IPS-20b (cell line): ENCODE data around the gene TNFSF11.

Experiments
- H3K27ac ChIP-seq: one replicate; pipeline ENCODE4 v1.5.1; 2013; ENCODE audit warnings: low read length
- H3K27me3 ChIP-seq: 2 replicates; pipeline ENCODE4 v1.6.1; 2013; ENCODE audit warnings: mild to moderate bottlenecking, low read length, inconsistent platforms; ENCODE audit not compliant: insufficient read depth
- H3K36me3 ChIP-seq: 2 replicates; pipeline ENCODE4 v1.6.1; 2013; ENCODE audit warnings: low read depth, mild to moderate bottlenecking, inconsistent platforms, low read length, moderate library complexity; ENCODE audit not compliant: insufficient read depth
- H3K4me1 ChIP-seq: 2 replicates; pipeline ENCODE4 v1.6.1; 2013; ENCODE audit warnings: mild to moderate bottlenecking, control low read depth, inconsistent platforms, low read length, moderate library complexity; ENCODE audit not compliant: insufficient read depth
- H3K4me3 ChIP-seq: 2 replicates; pipeline ENCODE4 v1.5.1; 2013; ENCODE audit warnings: mild to moderate bottlenecking, low read length, inconsistent platforms
- H3K9ac ChIP-seq: 2 replicates; pipeline ENCODE4 v1.6.1; 2013; ENCODE audit warnings: low read depth, mild to moderate bottlenecking, inconsistent platforms, low read length, moderate library complexity
- H3K9me3 ChIP-seq: 2 replicates; pipeline ENCODE4 v1.6.1; 2013; ENCODE audit warnings: mild to moderate bottlenecking, low read depth, low read length, inconsistent platforms; ENCODE audit not compliant: insufficient read depth

TNFSF11 gene

DNA sequence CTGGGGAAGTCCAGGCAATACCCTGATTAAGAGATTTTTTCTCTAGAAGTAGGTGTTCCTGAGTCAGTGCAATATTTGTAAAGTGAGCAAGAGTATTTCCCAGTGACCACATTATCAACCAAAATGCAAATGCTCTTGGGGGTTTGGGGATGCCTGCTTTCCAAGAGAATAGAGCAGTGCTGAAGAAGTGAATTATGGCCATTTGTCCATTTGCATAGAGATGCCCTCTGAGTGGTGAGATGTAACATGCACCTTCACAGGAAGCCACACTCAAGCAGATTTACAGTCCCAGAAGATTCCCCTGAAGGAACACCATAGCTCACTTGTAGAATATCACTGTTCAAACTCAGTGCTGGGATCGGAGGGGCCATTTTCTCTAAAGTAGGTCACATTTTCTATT, 71.8 kb downstream of the TNFSF11 start:
- Histone ChIP-seq H3K27me3 (no peaks in the 10 kb centered on the region), H3K4me1 (no peaks in the 10 kb centered on the region), H3K9ac (no peak overlapping the region), H3K9me3 (no peaks in the 10 kb centered on the region), H3K27ac (no peak overlapping the region), H3K36me3 (no peaks in the 10 kb centered on the region), H3K4me3 (no peak overlapping the region)

DNA sequence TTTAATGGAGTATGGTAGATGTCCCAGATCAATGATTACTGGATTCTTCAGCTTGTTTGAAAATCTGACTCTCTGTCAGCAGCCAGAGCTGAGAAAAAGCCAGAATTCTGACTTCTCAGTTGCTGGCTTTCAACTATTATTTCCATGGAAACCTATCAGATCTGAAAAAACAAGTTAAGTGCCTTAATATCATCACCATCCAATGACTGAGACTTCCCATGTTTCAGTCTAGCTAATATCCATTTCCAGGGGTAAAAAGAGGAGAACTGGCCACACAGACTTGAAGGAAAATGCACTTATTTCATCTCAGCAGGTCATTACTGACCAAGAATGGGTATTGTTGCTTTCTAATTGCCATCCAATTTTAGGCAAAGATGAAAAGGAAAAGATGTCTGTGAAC, 75.2 kb downstream of the TNFSF11 start:
- Histone ChIP-seq H3K9ac (no peak overlapping the region), H3K36me3 (no peaks in the 10 kb centered on the region), H3K27ac (no peak overlapping the region), H3K4me3 (no peak overlapping the region), H3K27me3 (no peaks in the 10 kb centered on the region), H3K9me3 (no peaks in the 10 kb centered on the region), H3K4me1 (no peaks in the 10 kb centered on the region)

GRCh38 chr13:42649831-42650230, 75.9 kb downstream of the TNFSF11 start:
- no peak overlapping the region for H3K9ac ChIP-seq
- H3K27ac ChIP-seq, result no peak overlapping the region
- H3K9me3 ChIP-seq, result no peaks in the 10 kb centered on the region
- H3K36me3 ChIP-seq, result no peaks in the 10 kb centered on the region
- no peak overlapping the region for H3K4me3 ChIP-seq
- H3K4me1 ChIP-seq, result no peaks in the 10 kb centered on the region
- no peaks in the 10 kb centered on the region for H3K27me3 ChIP-seq

GRCh38 chr13:42650506-42650905, 76.6 kb downstream of the TNFSF11 start:
- Histone ChIP-seq H3K9me3 (no peaks in the 10 kb centered on the region), H3K36me3 (no peaks in the 10 kb centered on the region), H3K4me3 (no peak overlapping the region), H3K9ac (no peak overlapping the region), H3K27me3 (no peaks in the 10 kb centered on the region), H3K4me1 (no peaks in the 10 kb centered on the region), H3K27ac (no peak overlapping the region)

GRCh38 chr13:42651936-42652641, 78.1 kb downstream of the TNFSF11 start:
- no peak overlapping the region for H3K9ac ChIP-seq
- peaks cover 2% of the 10 kb centered on the region; the same call in 1 of the 2 replicates for H3K4me1 ChIP-seq
- no peaks in the 10 kb centered on the region for H3K27me3 ChIP-seq
- no peak overlapping the region for H3K27ac ChIP-seq
- H3K4me3 ChIP-seq, result no peak overlapping the region
- no peaks in the 10 kb centered on the region for H3K9me3 ChIP-seq
- H3K36me3 ChIP-seq, result no peaks in the 10 kb centered on the region

DNA sequence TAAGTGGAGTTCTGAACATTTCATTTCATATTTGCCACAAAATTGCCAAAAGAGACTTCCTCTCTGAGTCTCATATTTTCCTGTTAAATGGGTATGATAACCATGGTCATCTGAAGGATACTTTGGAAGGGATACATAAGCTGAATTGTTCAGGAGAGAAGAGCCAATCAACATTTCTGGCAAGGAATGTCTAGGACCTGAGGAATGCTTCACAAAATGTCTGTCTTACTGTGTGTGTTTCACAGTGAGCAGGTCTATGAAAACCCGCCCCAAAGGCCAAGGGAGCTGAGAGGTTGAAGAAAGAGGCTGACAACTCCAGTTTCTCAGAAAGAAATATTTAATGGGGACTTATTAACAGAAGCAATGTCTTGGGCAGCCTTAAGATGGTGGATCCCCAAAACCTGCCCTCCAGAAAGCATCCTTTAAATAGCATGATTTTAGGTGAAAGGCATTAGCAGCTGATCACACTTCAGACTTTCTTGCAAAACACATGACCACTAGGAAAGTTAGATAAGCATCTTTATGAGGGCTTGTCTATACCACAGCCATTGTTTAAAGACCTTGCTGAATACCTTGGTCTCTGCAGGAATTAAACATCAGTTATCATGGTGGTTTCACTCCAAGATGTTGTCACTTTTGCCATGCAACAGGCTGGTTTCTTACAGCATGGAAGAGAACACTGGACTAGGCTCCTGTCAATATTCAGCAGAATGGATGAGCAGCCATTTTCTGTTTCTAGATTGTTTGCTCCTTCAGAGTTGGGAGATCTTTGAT, 78.9 kb downstream of the TNFSF11 start:
- Histone ChIP-seq H3K9ac (no peak overlapping the region), H3K4me3 (no peak overlapping the region), H3K27ac (no peak overlapping the region), H3K36me3 (no peaks in the 10 kb centered on the region), H3K4me1 (peaks cover 2% of the 10 kb centered on the region; the same call in 1 of the 2 replicates), H3K27me3 (no peaks in the 10 kb centered on the region), H3K9me3 (no peaks in the 10 kb centered on the region)

DNA sequence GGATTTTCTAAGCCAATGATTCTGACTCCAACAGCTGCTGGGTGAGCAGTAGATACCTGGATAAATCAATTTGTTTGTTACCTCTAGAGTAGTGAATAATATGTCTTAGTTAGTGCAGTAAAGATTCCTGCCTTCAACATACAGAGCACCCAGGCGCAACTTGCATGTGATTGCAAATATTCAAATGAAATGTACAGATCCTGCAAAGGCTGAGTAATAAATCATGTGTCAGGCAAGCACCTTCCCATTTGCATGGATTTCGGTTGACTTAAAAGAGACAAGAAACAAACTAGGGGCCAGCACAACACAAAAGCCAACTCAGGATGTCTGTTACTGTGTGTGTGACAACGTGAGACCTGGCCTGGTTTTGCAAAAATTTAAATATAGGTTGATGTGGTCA, 79.7 kb downstream of the TNFSF11 start:
- no peaks in the 10 kb centered on the region for H3K9me3 ChIP-seq
- H3K27ac ChIP-seq, result no peak overlapping the region
- no peak overlapping the region for H3K9ac ChIP-seq
- H3K4me3 ChIP-seq, result no peak overlapping the region
- H3K36me3 ChIP-seq, result no peaks in the 10 kb centered on the region
- peaks cover 2% of the 10 kb centered on the region; the same call in 1 of the 2 replicates for H3K4me1 ChIP-seq
- H3K27me3 ChIP-seq, result no peaks in the 10 kb centered on the region

DNA sequence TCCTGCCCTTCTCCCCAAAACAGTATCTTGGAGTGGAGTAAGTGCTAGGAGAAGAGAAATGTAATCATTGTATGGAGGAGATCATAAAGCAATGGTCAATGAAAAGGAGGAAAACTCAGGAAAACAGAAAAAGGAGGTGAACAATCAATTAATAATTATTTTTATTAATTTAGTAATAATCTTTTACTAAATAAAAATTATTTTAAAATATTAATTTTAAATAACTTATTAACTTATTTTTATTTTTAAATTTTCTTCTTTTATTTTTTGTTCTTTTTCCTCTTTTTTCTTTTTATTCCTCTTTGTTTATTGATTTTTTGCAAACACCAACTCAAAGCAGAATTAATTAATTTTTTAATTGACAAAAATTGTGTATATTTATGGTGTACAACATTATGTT, 80.3 kb downstream of the TNFSF11 start:
- H3K27me3 ChIP-seq, result no peaks in the 10 kb centered on the region
- no peak overlapping the region for H3K27ac ChIP-seq
- no peaks in the 10 kb centered on the region for H3K36me3 ChIP-seq
- H3K9me3 ChIP-seq, result no peaks in the 10 kb centered on the region
- H3K4me1 ChIP-seq, result peaks cover 2% of the 10 kb centered on the region; the same call in 1 of the 2 replicates
- H3K4me3 ChIP-seq, result no peak overlapping the region
- no peak overlapping the region for H3K9ac ChIP-seq

GRCh38 chr13:42654722-42655121, 80.8 kb downstream of the TNFSF11 start:
- Histone ChIP-seq H3K9ac (no peak overlapping the region), H3K4me1 (peaks cover 2% of the 10 kb centered on the region; the same call in 1 of the 2 replicates), H3K9me3 (no peaks in the 10 kb centered on the region), H3K36me3 (no peaks in the 10 kb centered on the region), H3K27me3 (no peaks in the 10 kb centered on the region), H3K4me3 (no peak overlapping the region), H3K27ac (no peak overlapping the region)

- H3K36me3 ChIP-seq, result no peaks in the 10 kb centered on the region
- H3K9me3 ChIP-seq, result no peaks in the 10 kb centered on the region
- no peak overlapping the region for H3K4me3 ChIP-seq
- H3K27ac ChIP-seq, result no peak overlapping the region
- H3K27me3 ChIP-seq, result no peaks in the 10 kb centered on the region
- peaks cover 2% of the 10 kb centered on the region; the same call in 1 of the 2 replicates for H3K4me1 ChIP-seq
- H3K9ac ChIP-seq, result no peak overlapping the region
Observed at GRCh38 chr13:42656161-42656560, 82.2 kb downstream of the TNFSF11 start.

GRCh38 chr13:42656958-42657357, 83.0 kb downstream of the TNFSF11 start:
- Histone ChIP-seq H3K27ac (no peak overlapping the region), H3K4me1 (peaks cover 2% of the 10 kb centered on the region; the same call in 1 of the 2 replicates), H3K9ac (no peak overlapping the region), H3K4me3 (no peak overlapping the region), H3K36me3 (no peaks in the 10 kb centered on the region), H3K9me3 (no peaks in the 10 kb centered on the region), H3K27me3 (no peaks in the 10 kb centered on the region)
